IPS DF 6.9 (cell line): Measurements from ENCODE around the gene NXF2.
"Not testable (repeated sequence)": the region's sequence is repeated elsewhere in the genome, so short reads cannot be mapped to it uniquely, and the experiment has no call there.

Experiments used
- DNase-seq: peaks from one replicate; pipeline ENCODE4 v3.0.0-alpha.2; 2013; ENCODE audit warnings: low read depth, low spot score
- H3K27ac ChIP-seq: one replicate; pipeline ENCODE4 v1.5.1; 2013; ENCODE audit warnings: low read length, control low read depth
- H3K27me3 ChIP-seq: 2 replicates; pipeline ENCODE4 v1.6.1; 2013; ENCODE audit warnings: mild to moderate bottlenecking, low read length; ENCODE audit not compliant: control insufficient read depth, insufficient read depth
- H3K36me3 ChIP-seq: 2 replicates; pipeline ENCODE4 v1.6.1; 2013; ENCODE audit warnings: low read length; ENCODE audit not compliant: control insufficient read depth, insufficient read depth
- H3K4me1 ChIP-seq: 2 replicates; pipeline ENCODE4 v1.6.1; 2013; ENCODE audit warnings: low read length; ENCODE audit not compliant: control insufficient read depth, insufficient read depth
- H3K4me3 ChIP-seq: 2 replicates; pipeline ENCODE4 v1.5.1; 2013; ENCODE audit warnings: mild to moderate bottlenecking, low read length
- H3K9me3 ChIP-seq: 2 replicates; pipeline ENCODE4 v1.6.1; 2013; ENCODE audit warnings: low read length, inconsistent platforms; ENCODE audit not compliant: control insufficient read depth, insufficient read depth
- WGBS: extraction: QIAGEN DNeasy Blood & Tissue Kit; methylation state at CpG from one replicate; pipeline ENCODE4 v1.1.7; 2013; ENCODE audit warnings: mixed read lengths, missing lambda C conversion rate; ENCODE audit not compliant: insufficient read length, insufficient coverage; 5-methylcytosine and 5-hydroxymethylcytosine counted together

Gene NXF2, protein sequence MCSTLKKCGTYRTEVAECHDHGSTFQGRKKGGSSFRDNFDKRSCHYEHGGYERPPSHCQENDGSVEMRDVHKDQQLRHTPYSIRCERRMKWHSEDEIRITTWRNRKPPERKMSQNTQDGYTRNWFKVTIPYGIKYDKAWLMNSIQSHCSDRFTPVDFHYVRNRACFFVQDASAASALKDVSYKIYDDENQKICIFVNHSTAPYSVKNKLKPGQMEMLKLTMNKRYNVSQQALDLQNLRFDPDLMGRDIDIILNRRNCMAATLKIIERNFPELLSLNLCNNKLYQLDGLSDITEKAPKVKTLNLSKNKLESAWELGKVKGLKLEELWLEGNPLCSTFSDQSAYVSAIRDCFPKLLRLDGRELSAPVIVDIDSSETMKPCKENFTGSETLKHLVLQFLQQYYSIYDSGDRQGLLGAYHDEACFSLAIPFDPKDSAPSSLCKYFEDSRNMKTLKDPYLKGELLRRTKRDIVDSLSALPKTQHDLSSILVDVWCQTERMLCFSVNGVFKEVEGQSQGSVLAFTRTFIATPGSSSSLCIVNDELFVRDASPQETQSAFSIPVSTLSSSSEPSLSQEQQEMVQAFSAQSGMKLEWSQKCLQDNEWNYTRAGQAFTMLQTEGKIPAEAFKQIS

DNA sequence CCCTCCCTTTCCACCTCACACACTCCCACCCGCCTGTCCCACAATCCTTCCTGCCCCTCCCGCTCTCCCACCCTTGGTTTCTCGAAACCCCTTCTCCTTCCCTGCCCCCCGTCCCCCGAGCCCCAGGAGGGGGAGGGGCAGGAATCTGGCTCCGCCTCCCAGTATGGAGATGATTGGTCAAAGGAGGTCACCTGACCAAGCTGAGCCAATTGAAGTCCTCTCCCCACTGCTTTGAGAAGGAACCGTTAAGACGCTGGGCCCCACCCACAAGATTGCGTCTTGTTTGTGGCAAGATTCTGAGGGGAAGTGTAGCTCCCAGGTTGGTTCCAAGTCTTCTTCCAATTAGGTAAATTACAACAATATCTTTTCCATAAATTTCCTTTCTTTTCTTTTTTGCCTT is at the start of gene NXF2:
TSS of gene NXF2 (plus strand) at position 275 of the 400 bp plus-strand sequence. CDS start 59,912 bp downstream, outside the sequence.
- H3K4me1 ChIP-seq, H3K36me3 ChIP-seq, H3K9me3 ChIP-seq, H3K27me3 ChIP-seq, DNase-seq, H3K4me3 ChIP-seq, H3K27ac ChIP-seq: not testable (repeated sequence)
- no CpG with 5 or more reads among the region's 9 CpGs for WGBS

DNA sequence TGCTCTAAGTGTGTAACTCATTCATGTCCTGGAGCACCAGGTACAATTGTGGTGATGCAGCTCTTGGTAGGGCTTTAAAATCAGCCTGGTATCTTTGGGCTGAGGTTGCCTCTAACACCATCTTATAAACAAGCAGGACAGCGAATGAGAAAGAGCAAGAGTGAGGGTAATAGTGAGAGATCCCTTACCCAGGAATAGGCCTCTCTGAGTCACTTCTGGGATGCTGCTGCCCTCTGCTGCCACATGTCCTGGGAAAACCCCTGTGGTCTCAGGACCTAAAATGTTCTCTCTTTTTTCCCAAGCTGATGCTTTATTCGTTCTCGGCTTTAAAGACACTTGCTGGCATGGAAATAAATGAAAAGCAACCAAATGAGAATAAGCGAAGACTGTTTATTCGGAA is 39.0 kb upstream of the NXF2 start:
- not testable (repeated sequence) for H3K27me3 ChIP-seq, H3K4me3 ChIP-seq, H3K27ac ChIP-seq, H3K36me3 ChIP-seq, H3K9me3 ChIP-seq, DNase-seq, H3K4me1 ChIP-seq
- no CpG with 5 or more reads among the region's 5 CpGs for WGBS

DNA sequence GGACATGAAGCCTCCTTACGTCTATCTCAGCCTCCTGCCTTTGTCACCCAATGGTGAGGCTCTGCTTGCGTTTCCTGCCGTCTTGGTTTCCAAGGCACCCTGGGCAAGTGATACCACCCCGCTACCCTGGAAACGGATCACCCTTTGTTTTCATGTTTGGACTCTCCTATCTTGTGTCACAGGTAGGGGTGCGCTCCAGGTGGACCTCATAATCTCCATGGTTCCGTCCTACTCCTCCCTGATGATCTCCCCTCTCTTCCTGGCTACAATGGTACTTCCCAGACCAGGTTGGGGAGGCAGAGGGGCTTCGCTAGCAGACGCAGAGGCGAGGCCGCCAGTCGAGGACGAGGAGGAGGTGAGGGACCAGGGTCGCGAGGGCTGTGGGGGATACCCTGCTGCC is 32.0 kb upstream of the NXF2 start, which contains the start of gene TCP11X1:
TSS of gene TCP11X1 (plus strand) at position 316 of the 400 bp plus-strand sequence.
- not testable (repeated sequence) for H3K9me3 ChIP-seq, H3K4me1 ChIP-seq, DNase-seq, H3K36me3 ChIP-seq, H3K4me3 ChIP-seq, H3K27me3 ChIP-seq, H3K27ac ChIP-seq
- no CpG with 5 or more reads among the region's 15 CpGs for WGBS

DNA sequence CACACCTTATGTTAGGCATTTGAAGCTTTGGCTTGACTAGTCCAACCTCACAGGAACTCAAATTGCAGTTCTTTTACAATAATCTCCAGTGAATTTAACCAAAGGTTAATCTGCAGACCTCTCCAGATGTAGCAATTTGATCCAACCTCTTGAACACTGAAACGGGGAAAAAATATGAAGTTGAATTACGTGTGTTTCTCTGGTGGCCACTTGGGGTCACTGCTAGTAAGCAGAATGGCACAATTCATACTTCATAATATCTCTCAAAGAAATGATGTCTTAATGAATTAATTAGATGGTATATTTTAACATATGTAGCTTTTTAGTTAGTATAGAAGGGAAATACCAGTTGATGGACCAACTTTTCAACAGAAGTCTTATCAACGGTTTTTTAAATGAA is 30.5 kb upstream of the NXF2 start:
- H3K4me1 ChIP-seq, H3K4me3 ChIP-seq, H3K9me3 ChIP-seq, H3K36me3 ChIP-seq, DNase-seq, H3K27me3 ChIP-seq, H3K27ac ChIP-seq: not testable (repeated sequence)
- no CpG with 5 or more reads among the region's 3 CpGs for WGBS

DNA sequence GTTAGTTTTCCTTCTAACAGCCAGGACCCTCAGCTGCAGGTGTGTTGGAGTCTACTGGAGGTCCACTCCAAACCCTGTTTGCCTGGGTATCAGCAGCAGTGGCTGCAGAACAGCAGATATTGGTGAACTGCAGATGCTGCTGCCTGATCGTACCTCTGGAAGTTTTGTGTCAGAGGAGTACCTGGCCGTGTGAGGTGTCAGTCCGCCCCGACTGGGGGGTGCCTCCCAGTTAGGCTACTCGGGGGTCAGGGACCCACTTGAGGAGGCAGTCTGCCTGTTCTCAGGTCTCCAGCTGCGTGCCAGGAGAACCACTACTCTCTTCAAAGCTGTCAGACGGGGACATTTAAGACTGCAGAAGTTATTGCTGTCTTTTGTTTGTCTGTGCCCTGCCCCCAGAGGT is 11.3 kb upstream of the NXF2 start:
- H3K4me3 ChIP-seq, H3K27me3 ChIP-seq, H3K36me3 ChIP-seq, H3K27ac ChIP-seq, H3K9me3 ChIP-seq, H3K4me1 ChIP-seq, DNase-seq: not testable (repeated sequence)
- WGBS = no CpG with 5 or more reads among the region's 7 CpGs

DNA sequence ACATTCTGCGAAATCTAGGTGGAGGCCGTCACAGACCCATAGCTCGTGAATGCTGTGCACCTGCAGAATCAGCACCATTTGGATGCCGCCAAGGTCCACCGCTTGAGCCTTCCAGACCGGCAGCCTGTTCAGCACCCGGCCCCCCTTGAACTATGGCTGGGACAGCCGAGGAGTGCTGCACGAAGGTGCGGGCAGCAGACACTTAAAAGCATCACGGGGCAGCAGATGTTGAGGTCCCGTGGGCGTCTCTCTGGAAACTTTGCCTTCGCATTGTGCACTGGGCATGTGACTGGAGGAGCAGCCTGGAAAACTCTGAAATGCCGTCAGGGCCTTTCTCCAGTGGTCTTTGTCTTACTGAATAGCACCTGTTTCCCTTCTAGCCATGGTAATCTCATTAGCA is 6.7 kb upstream of the NXF2 start:
- H3K4me3 ChIP-seq, H3K9me3 ChIP-seq, DNase-seq, H3K27me3 ChIP-seq, H3K36me3 ChIP-seq, H3K27ac ChIP-seq, H3K4me1 ChIP-seq: not testable (repeated sequence)
- no CpG with 5 or more reads among the region's 15 CpGs for WGBS

DNA sequence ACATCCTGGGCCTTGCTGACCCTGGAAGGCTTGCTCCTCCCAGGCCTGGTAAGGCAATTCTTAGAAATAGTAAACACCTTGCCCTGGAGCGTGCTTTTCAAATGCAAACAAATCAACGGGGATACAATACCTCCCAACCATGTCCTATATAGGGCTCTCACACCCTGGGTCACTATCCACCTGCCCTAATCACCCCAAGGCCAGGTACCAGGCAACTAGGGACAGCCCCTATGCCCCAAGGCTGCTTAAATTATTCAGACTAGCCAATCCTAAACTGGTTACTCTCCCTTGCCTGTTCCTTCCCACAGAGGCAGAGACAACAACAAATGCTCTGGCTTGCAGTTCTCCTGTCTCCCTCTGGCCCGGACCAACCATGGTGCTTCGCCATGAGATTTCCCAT is 25.3 kb downstream of the NXF2 start:
- H3K4me3 ChIP-seq, H3K9me3 ChIP-seq, DNase-seq, H3K27me3 ChIP-seq, H3K27ac ChIP-seq, H3K4me1 ChIP-seq, H3K36me3 ChIP-seq: not testable (repeated sequence)
- WGBS = no CpG with 5 or more reads among the region's 4 CpGs

DNA sequence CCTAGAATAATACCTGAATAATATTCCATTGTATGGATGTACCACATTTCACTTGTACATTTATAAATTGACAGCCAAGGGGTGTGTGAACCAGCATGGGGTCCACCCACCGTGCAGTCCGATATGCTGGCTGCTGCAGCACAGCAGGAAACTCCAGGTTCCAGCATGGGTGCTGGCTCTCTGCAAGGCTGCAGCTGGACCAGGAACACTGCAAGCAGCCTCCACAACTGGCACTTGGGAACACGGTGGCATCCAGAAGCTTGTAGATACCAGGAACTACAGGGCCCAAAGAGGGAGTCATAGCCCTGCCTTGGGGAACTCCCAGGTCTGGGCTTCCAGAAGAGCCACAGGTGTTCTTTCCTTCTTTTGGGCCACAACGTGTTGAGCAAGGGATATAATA is 91.2 kb downstream of the NXF2 start:
- Histone ChIP-seq H3K36me3 (no peaks in the 10 kb centered on the region), H3K9me3 (no peaks in the 10 kb centered on the region), H3K27me3 (no peaks in the 10 kb centered on the region), H3K4me1 (no peaks in the 10 kb centered on the region), H3K27ac (no peak overlapping the region), H3K4me3 (no peak overlapping the region)
- no peak for DNase-seq
- WGBS = no CpG with 5 or more reads among the region's 4 CpGs

DNA sequence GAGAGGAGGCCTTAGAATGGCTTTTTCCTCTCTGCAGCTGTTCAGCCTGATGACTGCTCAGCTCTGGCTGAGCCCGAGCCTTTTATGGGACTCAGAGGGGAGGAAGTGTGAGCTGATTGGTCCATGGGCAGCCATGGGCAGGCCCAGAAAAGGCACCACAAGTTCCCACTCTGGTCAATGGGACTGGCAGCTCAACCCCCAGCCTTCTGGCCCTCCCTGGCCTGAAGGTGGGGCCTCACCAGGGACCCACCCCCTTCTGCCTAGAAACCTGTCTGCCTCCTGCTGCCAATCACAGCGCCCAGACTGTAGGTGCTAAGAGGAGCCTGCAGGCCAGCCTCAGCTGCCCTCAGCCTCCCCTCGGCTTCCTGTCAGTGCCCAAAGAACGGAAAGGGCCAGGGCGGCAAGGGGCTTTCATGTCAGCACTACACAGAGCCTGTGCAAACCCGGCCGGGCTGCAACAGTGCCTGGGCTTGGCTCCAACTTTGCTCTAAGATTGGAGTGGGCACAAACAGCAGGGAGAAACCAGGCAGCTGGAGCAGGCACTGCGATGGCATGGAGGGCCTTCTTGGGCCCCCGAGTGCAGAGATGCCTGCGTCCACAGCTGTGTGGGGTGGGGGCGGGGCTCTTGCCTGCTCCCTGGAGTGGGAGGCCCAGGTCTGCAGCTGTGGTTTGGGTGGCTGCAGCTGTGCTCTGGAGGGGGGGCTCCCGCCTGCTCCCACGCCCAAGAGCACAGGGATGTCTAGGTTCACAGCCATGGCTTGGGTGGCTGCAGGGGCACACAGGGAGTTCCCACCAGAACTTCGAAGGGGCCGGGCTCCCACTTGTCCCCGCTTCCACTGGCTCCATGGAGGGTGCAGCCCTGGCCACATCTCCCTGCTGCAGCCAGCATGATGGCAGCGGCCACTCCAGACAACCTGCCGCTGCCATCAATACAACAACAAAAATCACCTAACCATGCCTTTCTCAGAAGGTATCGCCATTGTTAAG is 92.6 kb downstream of the NXF2 start:
- WGBS = no CpG with 5 or more reads among the region's 19 CpGs
- no peaks in the 10 kb centered on the region for H3K36me3 ChIP-seq
- no peak overlapping the region for H3K4me3 ChIP-seq
- H3K27ac ChIP-seq = no peak overlapping the region
- H3K9me3 ChIP-seq = no peaks in the 10 kb centered on the region
- DNase-seq = no peak
- H3K4me1 ChIP-seq = no peaks in the 10 kb centered on the region
- H3K27me3 ChIP-seq = no peaks in the 10 kb centered on the region

DNA sequence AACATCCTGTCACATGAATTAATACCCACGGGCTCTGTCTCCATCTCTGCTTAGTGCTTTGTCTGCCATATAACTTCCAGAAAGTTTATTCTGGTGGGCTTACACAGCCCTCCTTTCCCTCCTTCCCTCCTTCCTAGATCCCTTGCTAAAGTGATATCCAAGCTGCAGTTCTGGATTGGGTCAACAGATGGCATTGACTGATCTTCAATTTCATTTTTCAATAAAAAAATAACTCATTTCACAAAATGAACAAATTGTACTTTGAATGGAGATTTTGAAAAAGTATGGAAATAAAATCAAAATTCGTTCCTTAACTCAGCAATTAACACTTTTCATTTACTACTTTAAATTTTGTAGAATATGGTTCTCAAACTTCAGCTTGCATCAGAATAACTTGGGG is 94.9 kb downstream of the NXF2 start:
- Histone ChIP-seq H3K36me3 (no peaks in the 10 kb centered on the region), H3K27me3 (no peaks in the 10 kb centered on the region), H3K4me1 (no peaks in the 10 kb centered on the region), H3K9me3 (no peaks in the 10 kb centered on the region), H3K27ac (no peak overlapping the region), H3K4me3 (no peak overlapping the region)
- no peak for DNase-seq
- no CpG with 5 or more reads among the region's 2 CpGs for WGBS
